H1 (cell line): ENCODE data around the gene TYSND1. TPM values are rescaled to one million over a fixed set of nuclear protein-coding genes. Genes with fewer than 3 reads are reported as not detected.

Source experiments
- ASH2L ChIP-seq: fragments of 200-600, 300-600 bp; sonication (generic); IDR thresholded peaks from one replicate; pipeline ENCODE4 v1.7.1; 2017; ENCODE audit warnings: low read length
- EP300 ChIP-seq, 2 experiments: IDR thresholded peaks; 1 replicate in 1 of 2; 2 replicates in 1 of 2; pipeline ENCODE4 v1.6.1; 2011 to 2012; ENCODE audit warnings: low read depth in 2 of 2, low read length in 2 of 2, mild to moderate bottlenecking in 2 of 2, borderline replicate concordance in 1 of 2, inconsistent platforms in 1 of 2, moderate library complexity in 1 of 2
- GTF2F1 ChIP-seq: IDR thresholded peaks from 2 replicates; pipeline ENCODE4 v1.6.1; 2012; ENCODE audit warnings: low read depth, low read length, improper control_type of control experiment, borderline replicate concordance
- NANOG ChIP-seq: IDR thresholded peaks from 2 replicates; pipeline ENCODE4 v1.6.1; 2011; ENCODE audit warnings: low read length, low read depth, mild to moderate bottlenecking, inconsistent platforms; ENCODE audit not compliant: insufficient read depth, poor library complexity, severe bottlenecking
- POLR2A ChIP-seq, 2 experiments: IDR thresholded peaks; 1 replicate in 1 of 2; 2 replicates in 1 of 2; pipeline ENCODE4 v1.6.1; 2011; ENCODE audit warnings: low read depth in 2 of 2, low read length in 2 of 2, mild to moderate bottlenecking in 2 of 2; ENCODE audit errors: control extremely low read depth in 1 of 2
- ZNF274 ChIP-seq: IDR thresholded peaks from 2 replicates; pipeline ENCODE4 v1.7.0; 2012; ENCODE audit warnings: low read length, borderline replicate concordance; ENCODE audit errors: extremely low read depth
- polyA plus RNA-seq, 7 experiments: library from polyadenylated mRNA; depleted of rRNA in 3 of 7; stranded (reverse) in 5 of 7; unstranded in 2 of 7; fragments of >200 nt in 5 of 7; fragments of 200-250 nt in 2 of 7; gene quantifications; 1 replicate in 5 of 7; 2 replicates in 1 of 7; 4 replicates in 1 of 7; pipeline versions ENCODE4 v1.2.1 to v1.2.3, GENCODE V29; 2011 to 2013; ENCODE audit warnings: missing spikeins in 2 of 7, mixed read lengths in 2 of 7
- total RNA-seq: library from RNA; stranded (reverse); fragmentation: NEBNext Ultra II Directional; extraction: Animal tissue kit (Norgen Biotek cat#: 25700); gene quantifications from 2 replicates; pipeline ENCODE4 v1.2.1, GENCODE V29; 2021
- TF ChIP-seq, protein P1 (sequence below), 3 experiments: IDR thresholded peaks; 1 replicate in 2 of 3; 2 replicates in 1 of 3; pipeline versions ENCODE4 v1.5.1 to v1.6.1; 2011; ENCODE audit warnings: low read length in 3 of 3, mild to moderate bottlenecking in 3 of 3, inconsistent platforms in 2 of 3, low read depth in 1 of 3, moderate library complexity in 1 of 3; ENCODE audit not compliant: insufficient read depth in 1 of 3; ENCODE audit errors: control extremely low read depth in 1 of 3
- TF ChIP-seq, protein P2 (sequence below): fragments of 300-600 bp; sonication (generic); IDR thresholded peaks from 2 replicates; pipeline ENCODE4 v1.7.1; 2012; ENCODE audit warnings: low read length, moderate library complexity, mild to moderate bottlenecking, inconsistent platforms; ENCODE audit not compliant: insufficient replicate concordance

TYSND1 gene
- total and polyA plus RNA-seq, 2 of the 8 experiments (the other 6 are each of a cell fraction or from before 2014, with no cell fraction given), result 11.9 to 15.0 TPM

DNA sequence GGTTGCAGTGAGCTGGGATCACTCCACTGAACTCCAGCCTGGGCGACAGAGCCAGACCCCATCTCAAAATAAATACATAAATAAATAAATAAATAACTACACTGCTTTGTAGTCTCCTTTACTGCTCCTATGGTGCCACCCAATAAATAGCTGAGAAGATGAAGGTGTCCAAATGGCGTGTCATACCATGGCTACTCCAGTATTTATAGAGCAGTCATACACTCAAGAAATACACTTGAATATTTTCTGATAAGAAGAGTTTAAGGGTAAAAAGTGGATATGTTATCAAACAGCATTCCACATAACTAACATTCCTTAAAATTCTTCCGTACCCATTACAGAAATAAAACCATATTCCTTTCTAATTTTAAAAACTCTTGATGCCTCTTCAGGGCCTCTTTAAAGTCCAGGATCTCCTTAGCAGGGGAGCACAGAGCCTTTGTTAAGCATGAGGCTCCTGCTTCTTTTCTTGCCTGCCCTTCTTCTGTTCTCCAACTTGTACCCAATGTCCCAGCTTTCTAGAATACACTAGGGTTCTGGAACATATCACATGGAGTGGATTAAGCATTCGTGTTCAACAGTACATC is 31.7 kb upstream of the TYSND1 start (continued):
- TF ChIP-seq, protein P1, sequence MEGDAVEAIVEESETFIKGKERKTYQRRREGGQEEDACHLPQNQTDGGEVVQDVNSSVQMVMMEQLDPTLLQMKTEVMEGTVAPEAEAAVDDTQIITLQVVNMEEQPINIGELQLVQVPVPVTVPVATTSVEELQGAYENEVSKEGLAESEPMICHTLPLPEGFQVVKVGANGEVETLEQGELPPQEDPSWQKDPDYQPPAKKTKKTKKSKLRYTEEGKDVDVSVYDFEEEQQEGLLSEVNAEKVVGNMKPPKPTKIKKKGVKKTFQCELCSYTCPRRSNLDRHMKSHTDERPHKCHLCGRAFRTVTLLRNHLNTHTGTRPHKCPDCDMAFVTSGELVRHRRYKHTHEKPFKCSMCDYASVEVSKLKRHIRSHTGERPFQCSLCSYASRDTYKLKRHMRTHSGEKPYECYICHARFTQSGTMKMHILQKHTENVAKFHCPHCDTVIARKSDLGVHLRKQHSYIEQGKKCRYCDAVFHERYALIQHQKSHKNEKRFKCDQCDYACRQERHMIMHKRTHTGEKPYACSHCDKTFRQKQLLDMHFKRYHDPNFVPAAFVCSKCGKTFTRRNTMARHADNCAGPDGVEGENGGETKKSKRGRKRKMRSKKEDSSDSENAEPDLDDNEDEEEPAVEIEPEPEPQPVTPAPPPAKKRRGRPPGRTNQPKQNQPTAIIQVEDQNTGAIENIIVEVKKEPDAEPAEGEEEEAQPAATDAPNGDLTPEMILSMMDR (IDR thresholded peaks at IDR 0.05; ENCODE audit: control extremely low read depth in 1 of 3, insufficient read depth in 1 of 3, low read depth in 1 of 3, low read length in 3 of 3), result no peak
- TF ChIP-seq EP300 (IDR thresholded peaks at IDR 0.05; ENCODE audit: borderline replicate concordance in 1 of 2, low read depth in 2 of 2, low read length in 2 of 2) (no peak), POLR2A (IDR thresholded peaks at IDR 0.05; ENCODE audit: control extremely low read depth in 1 of 2, low read depth in 2 of 2, low read length in 2 of 2) (no peak), ASH2L (no peak), NANOG (no peak), GTF2F1 (no peak), ZNF274 (no peak)
- TF ChIP-seq, protein P2, sequence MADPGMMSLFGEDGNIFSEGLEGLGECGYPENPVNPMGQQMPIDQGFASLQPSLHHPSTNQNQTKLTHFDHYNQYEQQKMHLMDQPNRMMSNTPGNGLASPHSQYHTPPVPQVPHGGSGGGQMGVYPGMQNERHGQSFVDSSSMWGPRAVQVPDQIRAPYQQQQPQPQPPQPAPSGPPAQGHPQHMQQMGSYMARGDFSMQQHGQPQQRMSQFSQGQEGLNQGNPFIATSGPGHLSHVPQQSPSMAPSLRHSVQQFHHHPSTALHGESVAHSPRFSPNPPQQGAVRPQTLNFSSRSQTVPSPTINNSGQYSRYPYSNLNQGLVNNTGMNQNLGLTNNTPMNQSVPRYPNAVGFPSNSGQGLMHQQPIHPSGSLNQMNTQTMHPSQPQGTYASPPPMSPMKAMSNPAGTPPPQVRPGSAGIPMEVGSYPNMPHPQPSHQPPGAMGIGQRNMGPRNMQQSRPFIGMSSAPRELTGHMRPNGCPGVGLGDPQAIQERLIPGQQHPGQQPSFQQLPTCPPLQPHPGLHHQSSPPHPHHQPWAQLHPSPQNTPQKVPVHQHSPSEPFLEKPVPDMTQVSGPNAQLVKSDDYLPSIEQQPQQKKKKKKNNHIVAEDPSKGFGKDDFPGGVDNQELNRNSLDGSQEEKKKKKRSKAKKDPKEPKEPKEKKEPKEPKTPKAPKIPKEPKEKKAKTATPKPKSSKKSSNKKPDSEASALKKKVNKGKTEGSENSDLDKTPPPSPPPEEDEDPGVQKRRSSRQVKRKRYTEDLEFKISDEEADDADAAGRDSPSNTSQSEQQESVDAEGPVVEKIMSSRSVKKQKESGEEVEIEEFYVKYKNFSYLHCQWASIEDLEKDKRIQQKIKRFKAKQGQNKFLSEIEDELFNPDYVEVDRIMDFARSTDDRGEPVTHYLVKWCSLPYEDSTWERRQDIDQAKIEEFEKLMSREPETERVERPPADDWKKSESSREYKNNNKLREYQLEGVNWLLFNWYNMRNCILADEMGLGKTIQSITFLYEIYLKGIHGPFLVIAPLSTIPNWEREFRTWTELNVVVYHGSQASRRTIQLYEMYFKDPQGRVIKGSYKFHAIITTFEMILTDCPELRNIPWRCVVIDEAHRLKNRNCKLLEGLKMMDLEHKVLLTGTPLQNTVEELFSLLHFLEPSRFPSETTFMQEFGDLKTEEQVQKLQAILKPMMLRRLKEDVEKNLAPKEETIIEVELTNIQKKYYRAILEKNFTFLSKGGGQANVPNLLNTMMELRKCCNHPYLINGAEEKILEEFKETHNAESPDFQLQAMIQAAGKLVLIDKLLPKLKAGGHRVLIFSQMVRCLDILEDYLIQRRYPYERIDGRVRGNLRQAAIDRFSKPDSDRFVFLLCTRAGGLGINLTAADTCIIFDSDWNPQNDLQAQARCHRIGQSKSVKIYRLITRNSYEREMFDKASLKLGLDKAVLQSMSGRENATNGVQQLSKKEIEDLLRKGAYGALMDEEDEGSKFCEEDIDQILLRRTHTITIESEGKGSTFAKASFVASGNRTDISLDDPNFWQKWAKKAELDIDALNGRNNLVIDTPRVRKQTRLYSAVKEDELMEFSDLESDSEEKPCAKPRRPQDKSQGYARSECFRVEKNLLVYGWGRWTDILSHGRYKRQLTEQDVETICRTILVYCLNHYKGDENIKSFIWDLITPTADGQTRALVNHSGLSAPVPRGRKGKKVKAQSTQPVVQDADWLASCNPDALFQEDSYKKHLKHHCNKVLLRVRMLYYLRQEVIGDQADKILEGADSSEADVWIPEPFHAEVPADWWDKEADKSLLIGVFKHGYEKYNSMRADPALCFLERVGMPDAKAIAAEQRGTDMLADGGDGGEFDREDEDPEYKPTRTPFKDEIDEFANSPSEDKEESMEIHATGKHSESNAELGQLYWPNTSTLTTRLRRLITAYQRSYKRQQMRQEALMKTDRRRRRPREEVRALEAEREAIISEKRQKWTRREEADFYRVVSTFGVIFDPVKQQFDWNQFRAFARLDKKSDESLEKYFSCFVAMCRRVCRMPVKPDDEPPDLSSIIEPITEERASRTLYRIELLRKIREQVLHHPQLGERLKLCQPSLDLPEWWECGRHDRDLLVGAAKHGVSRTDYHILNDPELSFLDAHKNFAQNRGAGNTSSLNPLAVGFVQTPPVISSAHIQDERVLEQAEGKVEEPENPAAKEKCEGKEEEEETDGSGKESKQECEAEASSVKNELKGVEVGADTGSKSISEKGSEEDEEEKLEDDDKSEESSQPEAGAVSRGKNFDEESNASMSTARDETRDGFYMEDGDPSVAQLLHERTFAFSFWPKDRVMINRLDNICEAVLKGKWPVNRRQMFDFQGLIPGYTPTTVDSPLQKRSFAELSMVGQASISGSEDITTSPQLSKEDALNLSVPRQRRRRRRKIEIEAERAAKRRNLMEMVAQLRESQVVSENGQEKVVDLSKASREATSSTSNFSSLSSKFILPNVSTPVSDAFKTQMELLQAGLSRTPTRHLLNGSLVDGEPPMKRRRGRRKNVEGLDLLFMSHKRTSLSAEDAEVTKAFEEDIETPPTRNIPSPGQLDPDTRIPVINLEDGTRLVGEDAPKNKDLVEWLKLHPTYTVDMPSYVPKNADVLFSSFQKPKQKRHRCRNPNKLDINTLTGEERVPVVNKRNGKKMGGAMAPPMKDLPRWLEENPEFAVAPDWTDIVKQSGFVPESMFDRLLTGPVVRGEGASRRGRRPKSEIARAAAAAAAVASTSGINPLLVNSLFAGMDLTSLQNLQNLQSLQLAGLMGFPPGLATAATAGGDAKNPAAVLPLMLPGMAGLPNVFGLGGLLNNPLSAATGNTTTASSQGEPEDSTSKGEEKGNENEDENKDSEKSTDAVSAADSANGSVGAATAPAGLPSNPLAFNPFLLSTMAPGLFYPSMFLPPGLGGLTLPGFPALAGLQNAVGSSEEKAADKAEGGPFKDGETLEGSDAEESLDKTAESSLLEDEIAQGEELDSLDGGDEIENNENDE, result no peak
